ENCODE data around the gene TRPM5.
A peak's percentile ranks its signal among the peaks of the same experiment; 100 is the strongest.

Gene TRPM5

DNA sequence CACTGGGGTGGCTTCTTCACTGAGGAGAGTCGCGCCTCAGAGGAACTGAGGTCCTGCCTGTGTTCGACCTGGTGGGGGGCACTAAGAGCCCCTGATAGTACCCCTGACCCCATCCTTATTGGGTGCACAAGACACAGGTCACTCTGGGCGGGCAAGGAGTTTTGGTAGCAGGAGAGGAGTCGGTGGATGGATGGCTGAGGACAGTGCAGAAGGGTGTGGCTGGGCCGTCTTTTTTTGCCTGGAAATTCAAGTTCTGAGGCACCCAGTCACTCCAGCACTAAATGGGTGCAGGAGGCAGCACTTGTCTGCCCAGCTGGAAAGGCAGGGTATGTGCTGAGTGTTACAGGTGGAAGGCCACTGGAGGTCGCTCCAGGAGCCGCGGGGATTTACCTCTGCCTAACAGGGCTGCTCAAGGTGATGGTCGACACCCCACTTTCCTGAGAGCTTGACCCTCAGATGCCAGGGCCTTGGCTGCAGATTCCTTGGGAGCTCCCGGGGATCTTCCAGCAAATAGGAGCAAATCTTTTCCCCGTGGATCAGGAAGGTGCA lies 42.8 kb downstream of the TRPM5 start:
- Mint-ChIP-seq H3K27ac (peak overlapping the region; percentile 33 to 94 (median 81)), H3K4me1 (peaks cover 5% of the 10 kb centered on the region), H3K4me3 (peak overlapping the region; percentile 91 to 98 (median 95)), H3K9me3 (no peaks in the 10 kb centered on the region), H3K36me3 (ENCODE audit: low read depth) (peaks cover 12% of the 10 kb centered on the region), H3K27me3 (ENCODE audit: low read depth) (no peaks in the 10 kb centered on the region)
- TF ChIP-seq, protein P1, sequence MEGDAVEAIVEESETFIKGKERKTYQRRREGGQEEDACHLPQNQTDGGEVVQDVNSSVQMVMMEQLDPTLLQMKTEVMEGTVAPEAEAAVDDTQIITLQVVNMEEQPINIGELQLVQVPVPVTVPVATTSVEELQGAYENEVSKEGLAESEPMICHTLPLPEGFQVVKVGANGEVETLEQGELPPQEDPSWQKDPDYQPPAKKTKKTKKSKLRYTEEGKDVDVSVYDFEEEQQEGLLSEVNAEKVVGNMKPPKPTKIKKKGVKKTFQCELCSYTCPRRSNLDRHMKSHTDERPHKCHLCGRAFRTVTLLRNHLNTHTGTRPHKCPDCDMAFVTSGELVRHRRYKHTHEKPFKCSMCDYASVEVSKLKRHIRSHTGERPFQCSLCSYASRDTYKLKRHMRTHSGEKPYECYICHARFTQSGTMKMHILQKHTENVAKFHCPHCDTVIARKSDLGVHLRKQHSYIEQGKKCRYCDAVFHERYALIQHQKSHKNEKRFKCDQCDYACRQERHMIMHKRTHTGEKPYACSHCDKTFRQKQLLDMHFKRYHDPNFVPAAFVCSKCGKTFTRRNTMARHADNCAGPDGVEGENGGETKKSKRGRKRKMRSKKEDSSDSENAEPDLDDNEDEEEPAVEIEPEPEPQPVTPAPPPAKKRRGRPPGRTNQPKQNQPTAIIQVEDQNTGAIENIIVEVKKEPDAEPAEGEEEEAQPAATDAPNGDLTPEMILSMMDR (IDR thresholded peaks at IDR 0.05; ENCODE audit: unreplicated experiment in 3 of 3): no peak

GRCh38 chr11:2400762-2401435 lies 43.4 kb downstream of the TRPM5 start:
- Mint-ChIP-seq H3K27ac (peak overlapping the region; percentile 85 to 98 (median 94)), H3K36me3 (ENCODE audit: low read depth) (peaks cover 12% of the 10 kb centered on the region), H3K4me1 (peaks cover 5% of the 10 kb centered on the region), H3K27me3 (ENCODE audit: low read depth) (no peaks in the 10 kb centered on the region), H3K4me3 (peak overlapping the region; percentile 91 to 98 (median 95)), H3K9me3 (no peaks in the 10 kb centered on the region)
- TF ChIP-seq, protein P1 (IDR thresholded peaks at IDR 0.05; ENCODE audit: unreplicated experiment in 3 of 3): no peak

GRCh38 chr11:2400069-2400761 lies 44.1 kb downstream of the TRPM5 start, which contains the start of gene TSSC4:
Gene TSSC4, plus strand, starts transcription at chr11:2400750. Its CDS starts 1,884 bp downstream, at chr11:2402634.
- Mint-ChIP-seq H3K9me3 (no peaks in the 10 kb centered on the region), H3K4me3 (peak within 1 kb of the TSS; percentile 91 to 98 (median 95)), H3K4me1 (peaks cover 5% of the 10 kb centered on the region), H3K36me3 (ENCODE audit: low read depth) (peaks cover 12% of the 10 kb centered on the region), H3K27me3 (ENCODE audit: low read depth) (no peaks in the 10 kb centered on the region), H3K27ac (peak within 1 kb of the TSS; percentile 85 to 98 (median 94))
- TF ChIP-seq, protein P1 (IDR thresholded peaks at IDR 0.05; ENCODE audit: unreplicated experiment in 3 of 3): peak; percentile 98 to 99 (median 99)

DNA sequence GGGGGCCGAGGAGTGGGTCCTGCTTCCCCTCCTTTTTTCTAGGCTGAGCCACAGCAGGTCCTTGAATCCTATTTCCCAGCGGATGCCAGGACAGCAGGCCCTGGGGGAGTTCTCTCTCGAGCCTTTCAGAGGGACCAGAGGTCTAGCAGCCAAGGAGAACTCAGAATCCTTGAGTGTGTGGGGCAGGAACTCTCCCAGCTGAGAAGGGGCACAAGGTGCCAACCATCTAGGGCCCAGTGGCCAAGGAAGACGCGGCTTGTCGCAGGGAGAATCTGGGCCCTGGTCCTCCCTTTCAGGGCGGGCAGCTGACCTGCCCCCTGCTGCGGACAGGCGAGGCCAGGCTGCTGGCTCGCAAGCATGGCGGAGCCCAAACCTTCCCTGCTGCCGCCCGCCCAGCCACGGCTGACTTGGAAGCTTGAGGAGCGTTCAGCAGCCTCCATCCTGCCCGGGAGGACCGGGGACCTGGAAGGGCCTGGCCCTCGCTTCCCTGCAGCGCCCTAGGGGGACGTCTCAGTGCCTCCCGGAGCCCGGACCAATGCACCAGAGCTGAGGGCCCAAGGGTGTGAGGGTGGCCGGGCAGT lies 44.7 kb downstream of the TRPM5 start:
- Mint-ChIP-seq H3K27ac (peak overlapping the region; percentile 82 to 94 (median 90)), H3K27me3 (ENCODE audit: low read depth) (no peaks in the 10 kb centered on the region), H3K36me3 (ENCODE audit: low read depth) (peaks cover 12% of the 10 kb centered on the region), H3K9me3 (no peaks in the 10 kb centered on the region), H3K4me3 (peak overlapping the region; percentile 91 to 98 (median 95)), H3K4me1 (peaks cover 5% of the 10 kb centered on the region)
- TF ChIP-seq, protein P1 (IDR thresholded peaks at IDR 0.05; ENCODE audit: unreplicated experiment in 3 of 3): no peak

GRCh38 chr11:2398664-2399355 lies 45.5 kb downstream of the TRPM5 start:
- H3K36me3 Mint-ChIP-seq (ENCODE audit: low read depth): peaks cover 12% of the 10 kb centered on the region
- H3K9me3 Mint-ChIP-seq: no peaks in the 10 kb centered on the region
- no peaks in the 10 kb centered on the region for H3K27me3 Mint-ChIP-seq (ENCODE audit: low read depth)
- H3K4me3 Mint-ChIP-seq: peak overlapping the region; percentile 91 to 98 (median 95)
- H3K27ac Mint-ChIP-seq: peak overlapping the region; percentile 82 to 94 (median 90)
- H3K4me1 Mint-ChIP-seq: peaks cover 5% of the 10 kb centered on the region
- TF ChIP-seq, protein P1 (IDR thresholded peaks at IDR 0.05; ENCODE audit: unreplicated experiment in 3 of 3): no peak
